Mesenteric fat pad (tissue), 1 donor: Measurements from ENCODE around the gene OTUB1. TPM values are rescaled to one million over a fixed set of nuclear protein-coding genes. Genes with fewer than 3 reads are reported as not detected.

Experiments
- DNase-seq: peaks from one replicate; pipeline ENCODE4 v3.0.0-alpha.2; 2020; ENCODE audit warnings: low spot score
- total RNA-seq: library from RNA; stranded (reverse); fragmentation: NEBNext Ultra II Directional; extraction: Animal tissue kit (Norgen Biotek cat#: 25700); gene quantifications from one replicate; pipeline ENCODE4 v1.2.1, GENCODE V29; 2021
- donor health status: DM: yes; HTN: yes; CAD: no.

OTUB1 gene
- total RNA-seq, 1 donor from 2014 or later, result 44.3 TPM

DNA sequence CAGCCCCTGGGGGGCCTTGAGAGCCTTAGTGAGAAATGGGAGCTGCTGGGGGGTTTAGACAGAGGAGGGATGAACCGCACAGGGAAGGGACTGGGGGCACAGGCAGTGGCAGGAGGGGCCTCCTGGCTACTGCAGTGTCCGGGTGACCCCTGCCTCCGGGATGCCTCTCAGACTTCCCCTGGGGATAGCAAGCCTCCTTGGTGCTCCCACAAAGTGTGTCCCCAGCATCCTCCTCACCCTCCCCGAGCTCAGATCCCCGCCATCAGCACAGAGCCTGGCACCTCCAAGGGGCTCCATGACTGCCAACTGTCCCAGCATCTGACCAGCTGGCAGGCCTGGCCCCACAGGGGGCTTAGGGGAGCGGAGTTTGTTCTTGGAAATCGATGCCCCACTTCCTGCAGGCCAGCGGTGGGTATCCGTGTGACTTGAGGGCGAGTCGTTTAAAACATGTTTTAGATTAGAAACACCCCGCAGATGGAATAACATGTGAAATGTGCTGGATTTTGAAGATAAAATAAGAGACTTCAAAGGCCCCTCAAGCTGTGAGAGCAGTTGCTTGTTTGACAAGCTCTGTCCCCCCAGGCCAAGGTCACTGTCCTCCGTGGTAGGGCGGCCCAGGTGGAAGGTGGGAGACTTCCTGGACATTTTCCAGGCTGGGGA is 36.0 kb downstream of the OTUB1 start:
- no peak for DNase-seq

DNA sequence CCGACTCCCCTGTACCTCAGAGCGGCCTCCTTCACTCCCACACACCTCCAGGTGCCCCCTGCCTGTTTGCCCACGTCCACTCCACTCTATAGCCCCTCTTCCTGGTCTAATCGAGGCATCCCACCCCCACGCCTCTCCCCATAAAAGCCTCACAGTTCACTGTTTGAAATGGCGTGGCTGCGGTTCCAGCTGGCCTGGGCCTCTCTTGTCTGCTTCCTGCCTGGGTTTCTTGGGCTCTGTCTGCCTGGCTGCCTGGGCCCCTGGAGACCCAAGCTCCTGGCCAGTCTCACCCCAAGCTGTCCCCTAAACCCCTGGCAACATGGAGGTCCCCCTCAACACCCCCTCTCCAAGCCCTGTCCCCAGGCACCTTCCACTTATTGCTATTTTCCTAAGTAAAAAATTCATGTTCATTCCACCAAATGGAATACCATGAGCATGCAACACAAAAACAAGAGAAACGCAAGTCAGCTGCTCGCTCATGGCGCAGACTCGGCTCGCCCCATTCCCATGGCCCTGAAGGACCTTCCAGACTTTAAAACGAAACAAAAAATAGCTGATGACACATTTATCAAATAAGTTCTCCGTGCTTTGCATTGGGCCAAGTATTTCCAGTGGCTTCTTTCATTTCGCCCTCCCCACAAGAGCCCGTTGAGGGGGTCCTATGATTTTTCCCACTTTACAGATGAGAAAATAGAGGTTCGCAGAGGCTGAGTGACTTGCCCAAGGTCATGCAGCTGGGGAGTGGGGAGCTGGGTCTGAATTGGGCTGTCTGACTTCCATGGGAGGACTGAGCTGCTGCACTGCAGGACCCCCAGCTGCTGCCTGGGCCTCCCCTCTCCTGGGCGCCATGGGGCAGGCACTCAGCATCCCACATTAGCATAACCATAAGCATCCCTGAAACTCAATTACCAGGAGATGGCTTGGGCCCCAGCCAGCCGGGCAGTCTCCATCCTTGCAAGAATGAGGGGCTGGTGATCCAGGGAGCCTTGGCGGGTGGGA is 37.8 kb downstream of the OTUB1 start:
- no peak for DNase-seq

GRCh38 chr11:64025205-64025604 is 39.0 kb downstream of the OTUB1 start:
- no peak for DNase-seq

DNA sequence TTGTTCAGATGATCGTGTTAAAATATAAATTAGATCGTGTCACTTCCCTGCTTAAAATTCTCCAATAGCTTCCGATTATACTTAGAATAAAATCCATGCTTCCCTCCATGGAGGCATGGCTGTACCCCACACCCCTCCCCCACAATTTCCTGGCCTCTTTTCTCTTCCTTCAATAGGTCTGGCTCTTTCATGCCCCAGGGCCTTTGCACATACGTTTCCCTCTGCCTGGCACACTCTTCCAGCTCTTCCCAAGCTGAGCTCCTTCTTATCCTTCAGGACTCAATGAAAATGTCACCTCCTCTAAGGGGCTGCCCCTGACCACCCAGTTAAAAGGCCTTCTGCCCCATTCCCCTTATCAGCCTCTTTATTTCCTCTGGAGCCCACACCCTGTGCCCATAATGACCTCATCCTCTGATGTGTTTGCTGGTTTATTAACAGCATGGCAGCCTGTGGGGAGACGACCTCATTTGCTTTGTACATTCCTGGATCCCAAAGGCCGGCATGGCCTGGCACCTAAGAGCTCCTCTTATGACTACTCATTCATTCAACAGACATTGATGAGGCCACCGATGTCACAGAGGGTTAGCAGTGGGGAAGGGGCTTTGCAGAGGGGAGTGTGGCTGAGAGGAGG is 40.5 kb downstream of the OTUB1 start:
- no peak for DNase-seq

DNA sequence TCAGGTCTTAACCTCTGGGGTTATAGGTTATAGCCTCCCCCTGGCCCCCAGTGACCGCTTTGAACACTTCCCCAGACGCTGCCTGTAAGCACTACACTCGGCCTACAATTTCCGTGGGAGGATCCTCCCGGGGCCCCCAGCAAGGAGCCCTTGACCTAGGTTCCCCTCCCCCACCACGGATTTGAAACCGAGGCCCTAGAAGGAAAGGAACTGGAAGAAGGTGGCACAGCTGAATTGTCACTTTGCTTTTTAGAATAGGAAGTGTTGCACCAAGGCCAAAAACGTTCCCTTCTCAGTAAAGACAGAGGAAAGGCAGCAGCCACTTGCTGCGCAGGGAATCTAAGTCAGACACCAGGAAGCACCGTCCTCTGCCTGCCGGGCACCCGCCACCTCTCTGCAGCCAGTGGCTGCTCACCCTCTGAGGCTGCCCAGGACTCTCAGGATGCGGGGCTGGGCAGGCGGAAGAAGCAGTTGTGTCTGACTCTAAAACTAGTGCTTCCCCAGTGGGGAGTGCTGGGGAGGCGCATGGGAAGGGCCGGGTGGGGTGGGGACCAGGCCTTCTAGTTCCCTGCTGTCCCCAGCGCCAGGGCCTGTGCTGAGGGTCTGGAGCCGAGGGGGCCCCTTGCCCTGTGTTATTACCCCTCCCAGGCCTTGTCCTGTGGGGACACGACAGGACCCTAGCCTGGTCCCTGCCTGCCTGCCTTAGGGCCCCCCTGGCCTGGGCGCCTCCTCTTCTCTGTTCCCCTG is 41.6 kb downstream of the OTUB1 start:
- DNase-seq, result no peak

DNA sequence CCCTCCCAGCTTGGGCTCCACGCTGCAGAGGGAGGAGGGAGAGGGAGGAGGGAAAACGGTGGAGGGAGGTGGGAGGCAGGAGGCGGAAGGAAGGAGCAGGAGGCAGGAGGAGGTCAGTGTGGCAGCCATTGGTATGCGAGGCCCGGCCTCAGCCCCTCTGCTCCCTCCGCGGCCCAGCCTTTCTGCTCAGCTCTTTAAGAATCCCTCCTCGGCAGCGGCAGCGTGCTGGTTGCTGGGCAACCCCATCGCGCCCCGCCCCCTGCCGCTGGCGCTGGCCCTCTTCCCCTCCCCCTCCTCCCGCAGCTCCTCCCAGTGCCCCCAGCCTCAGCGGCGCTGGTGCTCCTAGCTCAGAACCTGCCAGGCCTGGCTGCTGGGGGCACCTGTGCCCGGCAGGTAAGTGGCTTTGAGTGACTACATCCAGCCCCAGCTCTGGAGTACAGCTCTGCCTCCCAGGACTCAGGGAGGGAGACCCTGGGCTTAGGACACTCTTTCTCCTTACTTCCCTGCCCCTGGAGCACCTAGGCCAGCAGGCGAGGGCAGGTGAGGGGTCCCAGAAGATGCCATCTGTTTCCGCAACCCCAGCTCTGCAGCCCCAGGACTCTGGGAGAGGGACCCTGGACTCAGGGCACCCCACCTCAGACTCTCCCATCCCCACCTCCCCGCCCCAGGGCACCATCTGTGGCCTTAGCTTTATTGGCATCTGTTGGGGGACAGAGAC is 42.3 kb downstream of the OTUB1 start:
- no peak for DNase-seq

GRCh38 chr11:64029773-64030172 is 43.5 kb downstream of the OTUB1 start:
- no peak for DNase-seq

- DNase-seq, result no peak
Measured at GRCh38 chr11:64031001-64031400, 44.8 kb downstream of the OTUB1 start.

- no peak for DNase-seq
Measured at GRCh38 chr11:64032050-64032449, 45.8 kb downstream of the OTUB1 start.

- DNase-seq, result no peak
Measured at GRCh38 chr11:64034411-64034811, 48.2 kb downstream of the OTUB1 start.

DNA sequence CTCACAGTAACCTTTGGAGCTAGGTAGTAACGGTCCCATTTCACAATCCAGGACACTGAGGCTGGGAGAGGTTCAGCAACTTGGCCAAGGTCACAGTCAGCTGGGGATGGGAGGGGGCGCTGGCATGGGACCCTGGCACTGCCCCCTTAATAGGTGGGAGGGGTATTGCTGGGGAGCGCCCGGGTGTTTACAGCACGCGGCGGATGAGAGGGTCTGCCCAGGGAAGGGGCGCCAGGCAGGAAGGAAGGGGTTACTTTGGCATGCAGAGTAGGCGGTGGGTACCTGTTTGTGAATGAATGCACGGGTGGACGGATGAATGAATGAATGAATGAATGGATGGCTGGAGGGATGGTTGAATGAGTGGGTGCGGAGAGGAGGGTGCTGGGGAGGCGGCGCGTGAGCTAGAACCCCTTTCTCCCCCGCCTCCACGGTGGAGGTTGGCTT is 48.9 kb downstream of the OTUB1 start:
- DNase-seq, result no peak

GRCh38 chr11:64035576-64035975 is 49.3 kb downstream of the OTUB1 start, which contains the start of gene FLRT1:
TSS of gene FLRT1 (plus strand) at chr11:64035931. CDS start at chr11:64116268, 80,337 bp downstream.
- DNase-seq, result no peak

DNA sequence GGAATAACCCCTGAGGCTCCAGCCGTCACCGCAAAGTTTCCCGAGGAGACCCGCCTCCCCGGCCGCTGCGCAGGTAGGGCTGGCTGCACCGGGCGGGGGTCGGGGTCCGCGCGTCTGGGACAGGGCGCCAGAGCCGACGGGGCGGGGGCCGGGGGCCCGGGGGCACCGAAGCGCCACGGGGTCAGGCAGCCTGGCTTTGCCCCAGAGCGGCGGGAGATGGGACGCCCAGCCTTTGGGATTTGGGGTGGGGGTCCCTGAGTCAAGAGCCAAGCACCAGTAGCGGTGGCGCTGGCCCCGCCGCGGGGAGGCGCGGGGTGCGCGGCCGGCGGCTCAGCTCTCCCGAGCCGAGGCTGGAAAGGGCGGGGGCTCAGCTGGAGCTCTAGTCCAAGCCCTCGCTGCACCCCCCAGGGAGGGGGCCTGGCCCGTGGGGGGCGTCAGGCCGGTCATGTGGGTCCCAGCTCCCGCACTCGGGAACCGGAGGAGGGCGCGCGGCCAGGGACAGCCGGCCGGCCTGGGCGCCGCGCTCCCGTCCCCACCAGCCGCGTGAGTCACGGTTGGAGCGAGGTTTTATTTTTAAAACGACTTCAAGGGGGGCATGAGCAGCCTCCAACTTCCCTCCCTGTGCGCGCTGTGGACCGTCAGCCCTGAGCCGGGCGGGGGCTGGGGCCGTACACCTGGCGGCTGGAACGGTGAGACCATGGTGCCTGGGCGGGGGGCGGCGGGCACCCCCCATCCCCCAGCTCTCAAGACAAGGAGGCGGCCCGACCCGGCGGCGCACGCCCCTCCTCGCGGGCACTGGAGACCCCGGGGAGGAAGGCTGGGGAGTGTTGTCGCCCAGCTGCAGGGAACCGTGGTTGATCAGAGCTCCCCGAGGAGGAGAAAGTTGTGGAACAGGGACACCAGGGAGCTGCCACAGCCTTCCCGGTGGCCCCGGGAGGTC is 50.1 kb downstream of the OTUB1 start:
- DNase-seq, result no peak

GRCh38 chr11:64037027-64037634 is 50.9 kb downstream of the OTUB1 start:
- no peak for DNase-seq

- no peak for DNase-seq
Measured at GRCh38 chr11:64038500-64038899, 52.3 kb downstream of the OTUB1 start.

DNA sequence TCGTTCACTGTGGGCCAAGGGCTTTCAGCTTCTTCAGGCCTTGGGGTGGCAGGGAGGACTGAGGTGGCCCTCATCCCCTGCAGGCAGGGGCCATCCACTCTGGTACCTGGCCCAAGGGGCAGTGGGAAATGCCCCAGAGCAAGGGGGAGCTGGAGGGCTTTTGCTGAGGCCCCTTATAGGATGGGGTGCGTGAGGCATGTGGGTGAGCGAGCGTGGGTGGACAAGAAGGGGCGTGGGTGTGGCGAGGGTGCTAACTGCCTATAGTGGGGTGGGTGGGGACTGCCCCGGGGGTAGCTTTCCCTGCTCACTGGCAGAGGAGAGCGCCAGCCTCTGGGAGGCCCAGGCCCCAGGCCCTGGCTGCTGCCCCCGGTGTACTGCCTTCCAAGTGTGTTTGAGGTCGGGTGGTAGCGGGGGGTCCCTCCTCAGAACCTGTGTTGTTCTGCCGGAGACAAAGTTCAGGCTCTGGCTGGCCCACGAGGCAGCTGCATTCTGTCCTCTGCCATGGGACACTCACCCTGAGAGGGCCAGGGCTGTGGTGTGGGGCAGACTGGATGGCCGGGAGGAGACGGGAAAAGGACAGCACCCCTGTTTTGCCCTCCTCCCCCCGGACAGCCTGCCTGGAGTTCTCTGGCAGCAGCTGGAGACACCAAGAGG is 52.9 kb downstream of the OTUB1 start:
- DNase-seq, result no peak

- no peak for DNase-seq
Measured at GRCh38 chr11:64040684-64041322, 54.6 kb downstream of the OTUB1 start.

- DNase-seq, result no peak
Measured at GRCh38 chr11:64041846-64042245, 55.6 kb downstream of the OTUB1 start.
